ENCODE data around the gene GNAS-AS1. TPM values are rescaled to one million over a fixed set of nuclear protein-coding genes. Genes with fewer than 3 reads are reported as not detected.

Gene GNAS-AS1
- total and polyA plus RNA-seq, 2 donors (not counting 1 experiment from before 2014, with no cell fraction given): 0.28 to 0.33 TPM

GRCh38 chr20:58816957-58817651 lies 33.6 kb downstream of the GNAS-AS1 start:
- H2AFZ ChIP-seq (ENCODE audit: low read length): no peak overlapping the region
- H3K4me2 ChIP-seq (ENCODE audit: extremely low read depth, insufficient read depth, low read length): no peak overlapping the region
- H3K27ac ChIP-seq (ENCODE audit: insufficient read depth, low read length): no peak overlapping the region
- H3K9me3 ChIP-seq (ENCODE audit: control insufficient read depth, insufficient read depth, low read depth, low read length): no peaks in the 10 kb centered on the region
- no peak overlapping the region for H3K4me3 ChIP-seq (replicated peaks in 1 of 4; ENCODE audit: control extremely low read depth in 1 of 4, insufficient read depth in 1 of 4, low read depth in 3 of 4, low read length in 4 of 4)
- no peaks in the 10 kb centered on the region for H3K4me1 ChIP-seq (ENCODE audit: control insufficient read depth, extremely low read depth, insufficient read depth, low read length)
- TF ChIP-seq EZH2 (IDR thresholded peaks at IDR 0.05; ENCODE audit: low read length, missing control alignments): no peak
- no peak for TF ChIP-seq CTCF (conservative IDR thresholded peaks at IDR 0.05 in 1 of 2, IDR thresholded peaks at IDR 0.05 in 1 of 2; ENCODE audit: low read depth in 1 of 2, low read length in 2 of 2)
- H3K79me2 ChIP-seq (ENCODE audit: control insufficient read depth, insufficient read depth, low read length): no peaks in the 10 kb centered on the region
- H3K36me3 ChIP-seq (ENCODE audit: control insufficient read depth, insufficient read depth, low read length): no peaks in the 10 kb centered on the region
- no peaks in the 10 kb centered on the region for H3K27me3 ChIP-seq (ENCODE audit: control insufficient read depth, insufficient read depth, low read length)
- H3K9ac ChIP-seq (ENCODE audit: insufficient read depth, low read length): no peak overlapping the region
- no peak for DNase-seq (ENCODE audit: low read depth in 2 of 2)
- H4K20me1 ChIP-seq (ENCODE audit: control insufficient read depth, extremely low read depth, insufficient read depth, low read length): no peaks in the 10 kb centered on the region

DNA sequence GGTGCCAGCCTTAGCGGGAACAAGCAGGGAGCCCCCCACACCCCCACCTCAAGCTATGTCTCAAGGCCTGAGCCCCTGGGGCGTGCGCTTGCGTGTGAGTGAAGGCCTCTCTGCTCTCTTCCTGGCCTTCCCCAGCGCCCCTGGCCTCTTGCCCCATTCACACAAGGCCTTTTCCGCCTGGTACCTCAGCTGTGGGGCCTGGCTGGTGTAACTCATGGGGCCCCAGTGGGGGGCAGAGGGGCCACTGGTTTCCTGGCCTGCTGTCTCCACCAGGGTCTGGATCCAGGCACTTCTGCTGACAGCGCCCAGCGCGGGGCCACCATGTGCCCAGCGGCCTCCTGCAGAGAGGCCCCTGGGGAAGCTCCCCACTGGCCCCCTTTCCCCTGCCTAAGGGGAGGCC lies 34.7 kb downstream of the GNAS-AS1 start:
- TF ChIP-seq EZH2 (IDR thresholded peaks at IDR 0.05; ENCODE audit: low read length, missing control alignments) (no peak), CTCF (conservative IDR thresholded peaks at IDR 0.05 in 1 of 2, IDR thresholded peaks at IDR 0.05 in 1 of 2; ENCODE audit: low read depth in 1 of 2, low read length in 2 of 2) (no peak)
- Histone ChIP-seq H2AFZ (ENCODE audit: low read length) (no peak overlapping the region), H3K36me3 (ENCODE audit: control insufficient read depth, insufficient read depth, low read length) (no peaks in the 10 kb centered on the region), H3K9me3 (ENCODE audit: control insufficient read depth, insufficient read depth, low read depth, low read length) (no peaks in the 10 kb centered on the region), H3K4me1 (ENCODE audit: control insufficient read depth, extremely low read depth, insufficient read depth, low read length) (no peaks in the 10 kb centered on the region), H3K9ac (ENCODE audit: insufficient read depth, low read length) (no peak overlapping the region), H3K4me3 (replicated peaks in 1 of 4; ENCODE audit: control extremely low read depth in 1 of 4, insufficient read depth in 1 of 4, low read depth in 3 of 4, low read length in 4 of 4) (no peak overlapping the region), H3K27me3 (ENCODE audit: control insufficient read depth, insufficient read depth, low read length) (no peaks in the 10 kb centered on the region), H4K20me1 (ENCODE audit: control insufficient read depth, extremely low read depth, insufficient read depth, low read length) (no peaks in the 10 kb centered on the region), H3K4me2 (ENCODE audit: extremely low read depth, insufficient read depth, low read length) (no peak overlapping the region), H3K27ac (ENCODE audit: insufficient read depth, low read length) (no peak overlapping the region), H3K79me2 (ENCODE audit: control insufficient read depth, insufficient read depth, low read length) (no peaks in the 10 kb centered on the region)
- no peak for DNase-seq (ENCODE audit: low read depth in 2 of 2)

- H4K20me1 ChIP-seq (ENCODE audit: control insufficient read depth, extremely low read depth, insufficient read depth, low read length): no peaks in the 10 kb centered on the region
- no peak overlapping the region for H3K4me2 ChIP-seq (ENCODE audit: extremely low read depth, insufficient read depth, low read length)
- no peak overlapping the region for H3K27ac ChIP-seq (ENCODE audit: insufficient read depth, low read length)
- H3K9me3 ChIP-seq (ENCODE audit: control insufficient read depth, insufficient read depth, low read depth, low read length): no peaks in the 10 kb centered on the region
- H3K79me2 ChIP-seq (ENCODE audit: control insufficient read depth, insufficient read depth, low read length): no peaks in the 10 kb centered on the region
- no peak for DNase-seq (ENCODE audit: low read depth in 2 of 2)
- no peak overlapping the region for H2AFZ ChIP-seq (ENCODE audit: low read length)
- no peaks in the 10 kb centered on the region for H3K27me3 ChIP-seq (ENCODE audit: control insufficient read depth, insufficient read depth, low read length)
- no peak for TF ChIP-seq CTCF (conservative IDR thresholded peaks at IDR 0.05 in 1 of 2, IDR thresholded peaks at IDR 0.05 in 1 of 2; ENCODE audit: low read depth in 1 of 2, low read length in 2 of 2)
- TF ChIP-seq EZH2 (IDR thresholded peaks at IDR 0.05; ENCODE audit: low read length, missing control alignments): no peak
- H3K36me3 ChIP-seq (ENCODE audit: control insufficient read depth, insufficient read depth, low read length): no peaks in the 10 kb centered on the region
- no peak overlapping the region for H3K4me3 ChIP-seq (replicated peaks in 1 of 4; ENCODE audit: control extremely low read depth in 1 of 4, insufficient read depth in 1 of 4, low read depth in 3 of 4, low read length in 4 of 4)
- no peak overlapping the region for H3K9ac ChIP-seq (ENCODE audit: insufficient read depth, low read length)
- no peaks in the 10 kb centered on the region for H3K4me1 ChIP-seq (ENCODE audit: control insufficient read depth, extremely low read depth, insufficient read depth, low read length)
Measured at GRCh38 chr20:58815448-58815847, 35.3 kb downstream of the GNAS-AS1 start.
